Measurements from ENCODE around the gene PFDN1. TPM values are rescaled to one million over a fixed set of nuclear protein-coding genes. Genes with fewer than 3 reads are reported as not detected.

The PFDN1 gene
- total and polyA plus RNA-seq, 5 experiments from 2014 or later, result 24.8 to 132 (median 120) TPM

- peak in 1 of 2 donors; percentile 20 for ATAC-seq
These were observed 39.4 kb upstream of the PFDN1 start for GRCh38 chr5:140342287-140342686.

DNA sequence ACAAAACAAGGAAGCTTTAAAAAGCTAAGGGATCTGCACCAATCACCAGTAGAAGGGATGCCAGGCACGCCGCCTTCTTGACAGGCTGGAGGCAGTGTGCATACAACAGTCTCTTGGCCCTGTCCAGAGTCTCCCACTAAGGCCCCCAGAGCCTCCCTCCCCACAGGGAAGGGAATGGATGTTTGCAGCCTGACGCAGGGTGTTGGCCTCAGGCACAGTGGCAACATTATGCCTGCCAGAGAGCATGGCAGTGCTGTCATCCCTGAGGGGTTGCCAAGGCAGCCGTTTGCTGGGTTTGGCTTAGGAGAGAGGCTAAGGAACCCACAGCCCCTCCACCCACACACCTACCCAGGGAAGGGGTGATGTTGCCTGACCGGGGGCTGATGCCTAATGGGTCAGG lies 38.7 kb upstream of the PFDN1 start:
- no peak for ATAC-seq
- POLR2A ChIA-PET, result no interaction called here
- H3K36me3 Mint-ChIP-seq, result no peaks in the 10 kb centered on the region
- H3K4me3 Mint-ChIP-seq, result peak overlapping the region in 2 of 10 donors; percentile 41 to 67
- H3K27me3 Mint-ChIP-seq, result no peaks in the 10 kb centered on the region
- H3K4me1 Mint-ChIP-seq, result peaks cover 17 to 47% (median 38%) of the 10 kb centered on the region in 4 donors
- no peak for DNase-seq
- H3K27ac Mint-ChIP-seq, result peak overlapping the region in 3 of 10 donors; percentile 58 to 85 (median 76)
- H3K9me3 Mint-ChIP-seq, result no peaks in the 10 kb centered on the region

More at GRCh38 chr5:140342287-140342686, 39.4 kb upstream of the PFDN1 start:
- Mint-ChIP-seq H3K27ac (peak overlapping the region; percentile 20 to 76 (median 66)), H3K4me1 (peaks cover 17 to 53% (median 42%) of the 10 kb centered on the region in 4 donors), H3K9me3 (no peaks in the 10 kb centered on the region), H3K36me3 (no peaks in the 10 kb centered on the region), H3K27me3 (peaks cover 0 to 1% (median 0%) of the 10 kb centered on the region in 5 donors), H3K4me3 (peak overlapping the region; percentile 27 to 74 (median 54))
- POLR2A ChIA-PET, result no interaction called here
- DNase-seq, result peak in 2 of 10 donors; percentile 31 to 36

DNA sequence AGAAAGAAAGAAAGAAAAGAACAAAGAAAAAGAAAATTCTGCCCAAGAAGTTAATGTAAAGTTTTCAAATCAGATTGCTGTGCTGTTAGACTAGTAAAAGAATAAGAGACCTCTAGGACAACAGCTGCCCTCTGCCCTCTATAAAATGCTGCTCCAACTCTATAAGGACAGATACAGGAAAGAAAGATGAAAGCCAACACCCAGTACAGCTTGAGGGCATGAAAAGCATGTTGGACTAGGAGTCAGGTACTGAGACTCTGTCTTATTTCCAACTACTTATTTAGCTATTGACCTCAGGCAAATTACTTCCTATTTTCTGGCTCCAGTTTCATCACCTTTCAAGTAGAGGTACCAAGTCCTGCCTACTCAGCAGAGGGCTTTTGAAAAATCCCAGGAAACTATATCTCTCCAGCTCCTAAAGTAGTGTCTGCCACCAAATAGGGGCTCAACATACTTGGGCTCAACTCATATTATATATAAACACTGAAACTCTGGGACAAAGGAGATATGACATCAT lies 37.8 kb upstream of the PFDN1 start:
- Mint-ChIP-seq H3K27ac (peak overlapping the region in 1 of 10 donors; percentile 21), H3K9me3 (no peaks in the 10 kb centered on the region), H3K4me3 (no peak overlapping the region), H3K4me1 (peaks cover 17 to 47% (median 36%) of the 10 kb centered on the region in 4 donors), H3K36me3 (no peaks in the 10 kb centered on the region), H3K27me3 (no peaks in the 10 kb centered on the region)
- POLR2A ChIA-PET, result no interaction called here
- no peak for ATAC-seq
- no peak for DNase-seq

GRCh38 chr5:140339636-140340035 lies 36.7 kb upstream of the PFDN1 start:
- POLR2A ChIA-PET, result no interaction called here
- Mint-ChIP-seq H3K27me3 (no peaks in the 10 kb centered on the region), H3K4me1 (peaks cover 14 to 39% (median 30%) of the 10 kb centered on the region in 4 donors), H3K27ac (no peak overlapping the region), H3K36me3 (no peaks in the 10 kb centered on the region), H3K9me3 (no peaks in the 10 kb centered on the region), H3K4me3 (no peak overlapping the region)
- ATAC-seq (no peak), DNase-seq (no peak)

DNA sequence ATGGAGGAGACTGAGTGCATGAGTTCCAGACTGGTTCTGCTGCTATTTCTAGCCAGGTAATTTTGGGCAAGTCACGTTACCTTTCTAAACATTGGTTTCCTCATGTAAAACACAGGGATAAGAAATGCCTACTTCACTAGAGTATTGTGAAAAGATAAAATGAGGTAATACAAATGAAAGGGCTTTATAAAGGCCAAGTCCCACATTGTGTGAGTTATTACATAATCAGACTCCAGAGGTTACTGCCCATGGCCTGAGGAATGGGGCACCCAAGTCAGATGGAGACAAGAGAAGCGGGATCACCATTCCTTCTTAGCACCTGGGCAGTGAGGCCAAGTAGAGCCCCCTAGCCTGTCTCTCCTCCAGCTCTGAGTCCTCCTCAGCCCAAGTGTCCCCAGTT lies 36.0 kb upstream of the PFDN1 start:
- ATAC-seq (no peak), DNase-seq (no peak)
- no peak overlapping the region for H3K4me3 Mint-ChIP-seq
- POLR2A ChIA-PET, result no interaction called here
- no peaks in the 10 kb centered on the region for H3K27me3 Mint-ChIP-seq
- H3K4me1 Mint-ChIP-seq, result peaks cover 12 to 34% (median 23%) of the 10 kb centered on the region in 4 donors
- H3K9me3 Mint-ChIP-seq, result no peaks in the 10 kb centered on the region
- peak overlapping the region in 2 of 10 donors; percentile 33 to 46 for H3K27ac Mint-ChIP-seq
- peaks cover 0 to 1% (median 0%) of the 10 kb centered on the region in 3 donors for H3K36me3 Mint-ChIP-seq

DNA sequence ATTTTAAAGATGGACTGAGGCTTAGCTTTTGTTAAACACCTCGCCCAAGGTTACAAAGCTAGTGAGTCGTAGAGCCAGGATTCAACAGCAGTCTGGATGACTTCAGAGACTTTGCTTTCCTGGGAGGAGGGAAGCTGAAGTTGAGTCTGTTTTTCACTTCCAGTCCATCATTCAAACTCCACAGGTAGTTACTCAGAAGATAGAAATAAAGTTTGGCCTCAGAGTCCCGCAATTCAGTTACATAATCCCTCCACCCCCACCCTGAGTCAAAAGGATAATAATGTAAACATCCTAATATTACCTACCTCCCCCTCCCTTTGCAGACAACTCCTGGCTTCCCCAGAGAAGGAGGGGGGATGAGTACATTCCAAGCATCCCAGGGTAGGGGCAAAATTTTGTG lies 35.4 kb upstream of the PFDN1 start:
- Mint-ChIP-seq H3K4me1 (peaks cover 10 to 28% (median 18%) of the 10 kb centered on the region in 4 donors), H3K4me3 (no peak overlapping the region), H3K9me3 (no peaks in the 10 kb centered on the region), H3K36me3 (peaks cover 0 to 4% (median 0%) of the 10 kb centered on the region in 3 donors), H3K27ac (peak overlapping the region in 1 of 10 donors; percentile 13), H3K27me3 (no peaks in the 10 kb centered on the region)
- ATAC-seq, result no peak
- DNase-seq, result no peak
- POLR2A ChIA-PET, result no interaction called here

DNA sequence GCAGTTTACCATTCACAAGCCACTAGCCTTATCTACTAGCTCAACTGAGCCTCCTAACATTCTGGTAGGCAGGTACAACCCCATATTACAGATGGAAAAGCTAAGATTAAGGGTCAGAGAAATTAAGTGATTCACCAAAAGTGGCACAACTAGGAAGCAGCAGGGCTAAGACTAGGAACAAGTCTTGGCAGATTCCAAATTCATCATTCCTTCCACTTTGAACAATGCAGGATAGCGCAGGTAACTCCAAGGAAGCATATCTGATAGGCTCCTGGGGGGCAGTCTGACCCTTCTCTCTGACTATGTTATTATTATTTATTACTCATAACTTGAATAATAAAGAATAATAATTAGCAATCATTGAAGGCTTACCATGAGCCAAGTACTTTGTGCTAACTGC lies 35.0 kb upstream of the PFDN1 start:
- Mint-ChIP-seq H3K4me3 (no peak overlapping the region), H3K27ac (no peak overlapping the region), H3K36me3 (peaks cover 0 to 4% (median 0%) of the 10 kb centered on the region in 3 donors), H3K4me1 (peaks cover 10 to 24% (median 14%) of the 10 kb centered on the region in 4 donors), H3K9me3 (no peaks in the 10 kb centered on the region), H3K27me3 (no peaks in the 10 kb centered on the region)
- no peak for ATAC-seq
- POLR2A ChIA-PET, result no interaction called here
- no peak for DNase-seq

DNA sequence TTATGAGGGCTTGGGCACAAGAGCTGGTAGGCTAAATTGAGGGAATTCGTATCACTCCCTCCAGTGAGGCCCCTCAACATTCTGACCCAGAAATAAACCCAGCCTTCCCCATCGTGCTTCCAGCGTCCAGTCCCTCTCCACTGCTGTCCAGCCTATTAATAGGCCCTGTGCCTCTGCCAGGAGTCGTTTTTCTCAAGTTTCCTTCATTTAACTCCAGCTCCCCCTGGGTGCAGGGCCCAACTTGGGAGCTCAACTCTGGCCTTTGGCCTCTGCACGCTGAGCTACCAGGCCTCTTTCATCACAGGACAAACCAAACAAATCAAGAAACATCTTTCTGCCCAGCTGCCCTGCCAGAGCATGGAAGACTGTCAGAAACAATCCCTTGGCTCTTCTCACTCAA lies 33.5 kb upstream of the PFDN1 start:
- Mint-ChIP-seq H3K4me1 (peaks cover 0 to 9% (median 3%) of the 10 kb centered on the region in 4 donors), H3K36me3 (peaks cover 0 to 4% (median 0%) of the 10 kb centered on the region in 3 donors), H3K27ac (peak overlapping the region in 2 of 10 donors; percentile 53 to 73)

GRCh38 chr5:140331638-140332037 lies 28.7 kb upstream of the PFDN1 start:
- no peak for ATAC-seq
- POLR2A ChIA-PET, result no interaction called here
- H3K27ac Mint-ChIP-seq, result no peak overlapping the region

More for the DNA sequence above, 33.5 kb upstream of the PFDN1 start:
- DNase-seq (no peak), ATAC-seq (no peak)
- Mint-ChIP-seq H3K27me3 (peaks cover 0 to 1% (median 0%) of the 10 kb centered on the region in 5 donors), H3K4me3 (no peak overlapping the region), H3K9me3 (no peaks in the 10 kb centered on the region)
- POLR2A ChIA-PET, result no interaction called here

DNA sequence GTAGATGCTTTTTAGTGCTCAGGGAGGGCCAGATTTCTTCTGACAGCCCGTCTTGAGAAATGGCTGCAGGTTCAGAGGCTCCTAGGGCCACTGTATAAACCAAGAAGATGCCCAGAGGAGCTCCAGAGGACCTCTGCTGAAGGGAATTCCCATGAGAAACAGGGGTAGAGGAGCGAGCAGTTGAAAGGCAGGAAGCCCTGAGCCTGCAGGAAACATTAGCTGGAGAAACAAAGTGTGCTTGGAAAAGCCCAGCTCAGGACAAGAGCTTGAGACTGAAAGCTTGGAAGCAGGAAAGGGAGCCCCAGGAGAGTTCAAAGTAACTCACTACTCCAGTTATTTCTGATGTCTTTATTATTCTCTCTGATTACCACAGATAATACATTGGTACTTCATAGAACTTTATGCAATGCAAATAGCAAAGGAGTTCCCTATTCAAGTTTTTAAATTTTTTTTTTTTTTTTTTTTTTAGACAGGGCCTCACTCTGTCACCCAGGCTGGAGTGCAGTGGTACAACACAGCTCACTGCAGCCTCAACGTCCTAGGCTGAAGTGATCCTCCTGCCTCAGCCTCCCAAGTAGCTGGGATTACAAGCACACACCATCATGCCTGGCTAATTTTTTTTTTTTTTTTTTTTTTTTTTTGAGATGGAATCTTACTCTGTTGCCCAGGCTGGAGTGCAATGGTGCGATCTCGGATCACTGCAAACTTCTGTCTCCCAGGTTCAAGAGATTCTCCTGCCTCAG lies 27.0 kb upstream of the PFDN1 start:
- ATAC-seq, result no peak
- no peaks in the 10 kb centered on the region for H3K4me1 Mint-ChIP-seq
- POLR2A ChIA-PET, result no interaction called here

More at GRCh38 chr5:140331638-140332037, 28.7 kb upstream of the PFDN1 start:
- Mint-ChIP-seq H3K4me3 (no peak overlapping the region), H3K27me3 (peaks cover 0 to 1% (median 0%) of the 10 kb centered on the region in 5 donors), H3K36me3 (peaks cover 0 to 4% (median 0%) of the 10 kb centered on the region in 3 donors), H3K9me3 (no peaks in the 10 kb centered on the region), H3K4me1 (no peaks in the 10 kb centered on the region)
- no peak for DNase-seq

DNA sequence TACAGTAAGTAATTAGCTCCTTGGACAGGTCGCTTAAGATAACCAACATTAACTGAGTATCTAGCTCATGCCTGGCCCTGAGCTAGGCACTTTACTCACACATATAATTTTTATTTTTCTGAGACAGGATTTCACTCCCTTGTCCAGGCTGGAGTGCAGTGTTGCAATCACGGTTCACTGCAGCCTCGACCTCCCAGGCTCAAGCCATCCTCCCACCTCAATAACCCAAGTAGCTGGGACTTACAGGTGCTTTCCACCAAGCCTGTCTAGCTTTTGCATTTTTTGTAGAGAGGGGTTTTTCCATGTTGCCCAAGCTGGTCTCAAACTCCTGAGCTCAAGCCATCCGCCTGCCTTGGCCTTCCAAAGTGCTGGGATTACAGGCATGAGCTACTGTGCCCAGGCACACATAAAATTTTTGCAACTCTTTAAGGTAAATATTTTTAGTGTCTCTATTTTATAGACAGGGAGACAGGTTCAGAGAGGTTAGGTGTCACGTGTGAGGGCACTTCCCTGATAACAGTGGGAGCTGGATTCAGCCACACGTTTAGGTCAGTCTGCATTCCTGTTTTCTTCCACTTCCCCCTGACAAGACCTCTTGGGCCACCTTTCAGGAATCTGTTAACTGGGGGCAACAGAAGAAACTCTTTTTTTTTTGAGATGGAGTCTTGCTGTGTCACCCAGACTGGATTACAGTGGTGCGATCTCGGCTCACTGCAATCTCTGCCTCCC lies 25.3 kb upstream of the PFDN1 start:
- DNase-seq (no peak), ATAC-seq (no peak)
- Mint-ChIP-seq H3K27ac (no peak overlapping the region), H3K4me3 (no peak overlapping the region), H3K9me3 (no peaks in the 10 kb centered on the region), H3K27me3 (peaks cover 0 to 1% (median 0%) of the 10 kb centered on the region in 5 donors), H3K4me1 (peaks cover 0 to 2% (median 0%) of the 10 kb centered on the region in 4 donors), H3K36me3 (no peaks in the 10 kb centered on the region)
- POLR2A ChIA-PET, result no interaction called here

More for the DNA sequence above, 27.0 kb upstream of the PFDN1 start:
- no peaks in the 10 kb centered on the region for H3K9me3 Mint-ChIP-seq
- H3K4me3 Mint-ChIP-seq, result no peak overlapping the region
- H3K27ac Mint-ChIP-seq, result no peak overlapping the region
- peaks cover 0 to 4% (median 0%) of the 10 kb centered on the region in 3 donors for H3K36me3 Mint-ChIP-seq
- DNase-seq, result no peak
- peaks cover 0 to 1% (median 0%) of the 10 kb centered on the region in 5 donors for H3K27me3 Mint-ChIP-seq

GRCh38 chr5:140327589-140327988 lies 24.7 kb upstream of the PFDN1 start:
- DNase-seq, result no peak
- H3K27ac Mint-ChIP-seq, result peak overlapping the region in 1 of 10 donors; percentile 58
- ATAC-seq, result no peak
- POLR2A ChIA-PET, result no interaction called here
- peaks cover 0 to 1% (median 0%) of the 10 kb centered on the region in 5 donors for H3K27me3 Mint-ChIP-seq
- peaks cover 0 to 2% (median 0%) of the 10 kb centered on the region in 4 donors for H3K4me1 Mint-ChIP-seq
- H3K9me3 Mint-ChIP-seq, result no peaks in the 10 kb centered on the region
- no peaks in the 10 kb centered on the region for H3K36me3 Mint-ChIP-seq
- no peak overlapping the region for H3K4me3 Mint-ChIP-seq

- peaks cover 0 to 4% (median 0%) of the 10 kb centered on the region in 5 donors for H3K27me3 Mint-ChIP-seq
These were observed 22.6 kb upstream of the PFDN1 start for GRCh38 chr5:140325486-140325885.

More at GRCh38 chr5:140325486-140325885, 22.6 kb upstream of the PFDN1 start:
- DNase-seq (no peak), ATAC-seq (no peak)
- Mint-ChIP-seq H3K9me3 (no peaks in the 10 kb centered on the region), H3K27ac (no peak overlapping the region), H3K36me3 (no peaks in the 10 kb centered on the region), H3K4me3 (no peak overlapping the region), H3K4me1 (peaks cover 0 to 7% (median 2%) of the 10 kb centered on the region in 4 donors)
- POLR2A ChIA-PET, result no interaction called here
